GM23338 (cell line): Measurements from ENCODE around the gene PTRH1. TPM values are rescaled to one million over a fixed set of nuclear protein-coding genes. Genes with fewer than 3 reads are reported as not detected.

ENCODE experiments used
- ATAC-seq: fragments of 200-7000 bp; cut with Tn5 transposase; 3 replicates; pipeline ENCODE4 v1.9.1; 2020
- DNase-seq: peaks from one replicate; pipeline ENCODE4 v3.0.0-alpha.2; 2015; ENCODE audit warnings: low spot score
- H2AFZ ChIP-seq: fragments of 200-600 bp; sonication (generic); 2 replicates; pipeline ENCODE4 v1.8.0; 2016; ENCODE audit warnings: antibody characterized with exemption, mild to moderate bottlenecking, moderate library complexity
- H3F3A ChIP-seq: fragments of 200-600 bp; sonication (generic); replicated peaks from 2 replicates; pipeline ENCODE4 v1.8.0; 2017; ENCODE audit warnings: antibody characterized with exemption, mixed run types, low read depth
- H3K27ac ChIP-seq: fragments of 200-600 bp; sonication (generic); 2 replicates; pipeline ENCODE4 v1.6.1; 2016; ENCODE audit warnings: low read depth
- H3K27me3 ChIP-seq: fragments of 200-600 bp; sonication (generic); 2 replicates; pipeline ENCODE4 v1.8.0; 2016; ENCODE audit warnings: mild to moderate bottlenecking, mixed run types, moderate library complexity; ENCODE audit not compliant: insufficient read depth
- H3K36me3 ChIP-seq: fragments of 200-600 bp; sonication (generic); 2 replicates; pipeline ENCODE4 v1.8.0; 2016; ENCODE audit warnings: mild to moderate bottlenecking; ENCODE audit not compliant: insufficient read depth
- H3K4me1 ChIP-seq: fragments of 200-600 bp; sonication (generic); 2 replicates; pipeline ENCODE4 v1.8.0; 2016; ENCODE audit warnings: mild to moderate bottlenecking, moderate library complexity; ENCODE audit not compliant: insufficient read depth
- H3K4me2 ChIP-seq: fragments of 200-600 bp; sonication (generic); 2 replicates; pipeline ENCODE4 v1.7.1; 2017; ENCODE audit warnings: mixed run types
- H3K4me3 ChIP-seq: fragments of 200-600 bp; sonication (generic); 2 replicates; pipeline ENCODE4 v1.6.1; 2016; ENCODE audit warnings: mixed run types
- H3K79me2 ChIP-seq: fragments of 200-600 bp; sonication (generic); replicated peaks from 2 replicates; pipeline ENCODE4 v1.8.0; 2017; ENCODE audit warnings: mild to moderate bottlenecking; ENCODE audit not compliant: insufficient read depth
- H3K9me2 ChIP-seq: fragments of 200-600 bp; sonication (generic); 2 replicates; pipeline ENCODE4 v1.8.0; 2017; ENCODE audit not compliant: insufficient read depth
- H4K20me1 ChIP-seq: fragments of 200-600 bp; sonication (generic); replicated peaks from 2 replicates; pipeline ENCODE4 v1.8.0; 2017; ENCODE audit warnings: mild to moderate bottlenecking; ENCODE audit not compliant: insufficient read depth
- H3K27ac Mint-ChIP-seq: 2 replicates; pipeline ENCODE4 v1.8.0; 2020; ENCODE audit warnings: inconsistent platforms, mild to moderate bottlenecking, moderate library complexity, mixed read lengths
- H3K27me3 Mint-ChIP-seq: 3 replicates; pipeline ENCODE4 v1.8.0; 2022; ENCODE audit warnings: low read depth, mild to moderate bottlenecking, moderate library complexity, mixed read lengths, inconsistent platforms; ENCODE audit not compliant: insufficient read depth, poor library complexity
- H3K36me3 Mint-ChIP-seq: 3 replicates; pipeline ENCODE4 v1.8.0; 2021; ENCODE audit warnings: low read depth, mild to moderate bottlenecking, inconsistent platforms, moderate library complexity, mixed read lengths
- H3K4me1 Mint-ChIP-seq: 3 replicates; pipeline ENCODE4 v1.8.0; 2020; ENCODE audit warnings: mild to moderate bottlenecking, inconsistent platforms, mixed read lengths
- H3K4me3 Mint-ChIP-seq: 3 replicates; pipeline ENCODE4 v1.8.0; 2021; ENCODE audit warnings: moderate library complexity, mild to moderate bottlenecking, inconsistent platforms, mixed read lengths
- H3K9me3 Mint-ChIP-seq: 3 replicates; pipeline ENCODE4 v1.8.0; 2020; ENCODE audit warnings: moderate library complexity, mild to moderate bottlenecking, inconsistent platforms, mixed read lengths
- CREB1 ChIP-seq: fragments of 250-450 bp; sonication (Bioruptor Pico); IDR thresholded peaks from 2 replicates; pipeline ENCODE4 v1.5.0; 2020; ENCODE audit warnings: low read depth, mild to moderate bottlenecking, moderate library complexity
- EZH2 ChIP-seq: fragments of 200-600 bp; sonication (generic); IDR thresholded peaks from one replicate; pipeline ENCODE4 v1.8.0; 2017; ENCODE audit warnings: antibody characterized with exemption, mild to moderate bottlenecking, low read depth; ENCODE audit not compliant: unreplicated experiment
- EZH2phosphoT487 ChIP-seq: fragments of 200-600 bp; sonication (generic); IDR thresholded peaks from one replicate; pipeline ENCODE4 v1.8.1; 2018; ENCODE audit warnings: antibody characterized with exemption; ENCODE audit not compliant: unreplicated experiment
- JUNB ChIP-seq: IDR thresholded peaks from one replicate; pipeline ENCODE4 v1.6.1; 2016; ENCODE audit warnings: antibody characterized with exemption; ENCODE audit not compliant: unreplicated experiment
- NANOG ChIP-seq: IDR thresholded peaks from 2 replicates; pipeline ENCODE4 v1.6.1; 2016; ENCODE audit warnings: antibody characterized with exemption, borderline replicate concordance
- POLR2AphosphoS5 ChIP-seq: IDR thresholded peaks from 2 replicates; pipeline ENCODE4 v1.6.1; 2016; ENCODE audit warnings: antibody characterized with exemption, low read depth
- STAT1 ChIP-seq: IDR thresholded peaks from one replicate; pipeline ENCODE4 v1.6.1; 2016; ENCODE audit warnings: antibody characterized with exemption; ENCODE audit not compliant: unreplicated experiment
- ZNF114 ChIP-seq: fragments of 250-450 bp; sonication (Bioruptor Pico); IDR thresholded peaks from 2 replicates; pipeline ENCODE4 v1.5.0; 2020; ENCODE audit warnings: mild to moderate bottlenecking, moderate library complexity
- ZNF331 ChIP-seq: fragments of 250-450 bp; sonication (Bioruptor Pico); IDR thresholded peaks from 2 replicates; pipeline ENCODE4 v1.5.0; 2020; ENCODE audit warnings: low read depth, mild to moderate bottlenecking, moderate library complexity
- polyA plus RNA-seq: library from polyadenylated mRNA; unstranded; fragments of >200 nt; fragmentation: Nextera tagmentation; extraction: Ambion mirVana; gene quantifications from 2 replicates; pipeline ENCODE4 v1.2.1, GENCODE V29; 2016
- total RNA-seq: library from RNA; depleted of rRNA; stranded (reverse); fragments of >200 nt; shearing (Covaris generic); gene quantifications from 2 replicates; pipeline ENCODE4 v1.2.3, GENCODE V29; 2014
- TF ChIP-seq, protein P1 (sequence below), 2 experiments: fragments of 200-600 bp in 1 of 2; sonication (generic) in 1 of 2; conservative IDR thresholded peaks; 2 replicates each; pipeline versions ENCODE4 v1.5.1 to v1.6.1; 2016 to 2017; ENCODE audit warnings: antibody characterized with exemption in 2 of 2, low read depth in 2 of 2, mild to moderate bottlenecking in 2 of 2, moderate library complexity in 1 of 2
- TF ChIP-seq, protein P2 (sequence below): IDR thresholded peaks from one replicate; pipeline ENCODE4 v1.6.1; 2018; ENCODE audit warnings: antibody characterized with exemption; ENCODE audit not compliant: unreplicated experiment
- TF ChIP-seq, protein P3 (sequence below): IDR thresholded peaks from 2 replicates; pipeline ENCODE4 v1.6.1; 2016; ENCODE audit warnings: antibody characterized with exemption
- TF ChIP-seq, protein P4 (sequence below): fragments of 250-450 bp; sonication (Bioruptor Pico); IDR thresholded peaks from 2 replicates; pipeline ENCODE4 v1.5.0; 2020; ENCODE audit warnings: mild to moderate bottlenecking, moderate library complexity

The PTRH1 gene
- total and polyA plus RNA-seq, 2 experiments from 2014 or later: 15.1 to 18.6 TPM

GRCh38 chr9:127680846-127681245 is 34.6 kb downstream of the PTRH1 start:
- peaks cover 24% of the 10 kb centered on the region for H3K36me3 Mint-ChIP-seq
- no peak overlapping the region for H3K27ac Mint-ChIP-seq
- H3K9me2 ChIP-seq: no peaks in the 10 kb centered on the region

More at GRCh38 chr9:127680846-127681245, 34.6 kb downstream of the PTRH1 start:
- no peaks in the 10 kb centered on the region for H3K9me3 Mint-ChIP-seq
- Histone ChIP-seq H4K20me1 (no peaks in the 10 kb centered on the region), H3K4me3 (no peak overlapping the region), H3K36me3 (peaks cover 5% of the 10 kb centered on the region; the same call in 1 of the 2 replicates), H3K27ac (no peak overlapping the region), H3K4me2 (no peak overlapping the region), H3K4me1 (no peaks in the 10 kb centered on the region), H2AFZ (no peak overlapping the region), H3K79me2 (no peaks in the 10 kb centered on the region), H3F3A (no peaks in the 10 kb centered on the region), H3K27me3 (no peaks in the 10 kb centered on the region)
- TF ChIP-seq, protein P1, sequence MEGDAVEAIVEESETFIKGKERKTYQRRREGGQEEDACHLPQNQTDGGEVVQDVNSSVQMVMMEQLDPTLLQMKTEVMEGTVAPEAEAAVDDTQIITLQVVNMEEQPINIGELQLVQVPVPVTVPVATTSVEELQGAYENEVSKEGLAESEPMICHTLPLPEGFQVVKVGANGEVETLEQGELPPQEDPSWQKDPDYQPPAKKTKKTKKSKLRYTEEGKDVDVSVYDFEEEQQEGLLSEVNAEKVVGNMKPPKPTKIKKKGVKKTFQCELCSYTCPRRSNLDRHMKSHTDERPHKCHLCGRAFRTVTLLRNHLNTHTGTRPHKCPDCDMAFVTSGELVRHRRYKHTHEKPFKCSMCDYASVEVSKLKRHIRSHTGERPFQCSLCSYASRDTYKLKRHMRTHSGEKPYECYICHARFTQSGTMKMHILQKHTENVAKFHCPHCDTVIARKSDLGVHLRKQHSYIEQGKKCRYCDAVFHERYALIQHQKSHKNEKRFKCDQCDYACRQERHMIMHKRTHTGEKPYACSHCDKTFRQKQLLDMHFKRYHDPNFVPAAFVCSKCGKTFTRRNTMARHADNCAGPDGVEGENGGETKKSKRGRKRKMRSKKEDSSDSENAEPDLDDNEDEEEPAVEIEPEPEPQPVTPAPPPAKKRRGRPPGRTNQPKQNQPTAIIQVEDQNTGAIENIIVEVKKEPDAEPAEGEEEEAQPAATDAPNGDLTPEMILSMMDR (conservative IDR thresholded peaks at IDR 0.05; ENCODE audit: low read depth in 2 of 2): no peak
- no peak for TF ChIP-seq POLR2AphosphoS5
- no peak for TF ChIP-seq ZNF331
- no peak for TF ChIP-seq ZNF114 (CRISPR knock-in tag)
- TF ChIP-seq, protein P2, sequence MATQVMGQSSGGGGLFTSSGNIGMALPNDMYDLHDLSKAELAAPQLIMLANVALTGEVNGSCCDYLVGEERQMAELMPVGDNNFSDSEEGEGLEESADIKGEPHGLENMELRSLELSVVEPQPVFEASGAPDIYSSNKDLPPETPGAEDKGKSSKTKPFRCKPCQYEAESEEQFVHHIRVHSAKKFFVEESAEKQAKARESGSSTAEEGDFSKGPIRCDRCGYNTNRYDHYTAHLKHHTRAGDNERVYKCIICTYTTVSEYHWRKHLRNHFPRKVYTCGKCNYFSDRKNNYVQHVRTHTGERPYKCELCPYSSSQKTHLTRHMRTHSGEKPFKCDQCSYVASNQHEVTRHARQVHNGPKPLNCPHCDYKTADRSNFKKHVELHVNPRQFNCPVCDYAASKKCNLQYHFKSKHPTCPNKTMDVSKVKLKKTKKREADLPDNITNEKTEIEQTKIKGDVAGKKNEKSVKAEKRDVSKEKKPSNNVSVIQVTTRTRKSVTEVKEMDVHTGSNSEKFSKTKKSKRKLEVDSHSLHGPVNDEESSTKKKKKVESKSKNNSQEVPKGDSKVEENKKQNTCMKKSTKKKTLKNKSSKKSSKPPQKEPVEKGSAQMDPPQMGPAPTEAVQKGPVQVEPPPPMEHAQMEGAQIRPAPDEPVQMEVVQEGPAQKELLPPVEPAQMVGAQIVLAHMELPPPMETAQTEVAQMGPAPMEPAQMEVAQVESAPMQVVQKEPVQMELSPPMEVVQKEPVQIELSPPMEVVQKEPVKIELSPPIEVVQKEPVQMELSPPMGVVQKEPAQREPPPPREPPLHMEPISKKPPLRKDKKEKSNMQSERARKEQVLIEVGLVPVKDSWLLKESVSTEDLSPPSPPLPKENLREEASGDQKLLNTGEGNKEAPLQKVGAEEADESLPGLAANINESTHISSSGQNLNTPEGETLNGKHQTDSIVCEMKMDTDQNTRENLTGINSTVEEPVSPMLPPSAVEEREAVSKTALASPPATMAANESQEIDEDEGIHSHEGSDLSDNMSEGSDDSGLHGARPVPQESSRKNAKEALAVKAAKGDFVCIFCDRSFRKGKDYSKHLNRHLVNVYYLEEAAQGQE: no peak
- TF ChIP-seq EZH2: no peak
- TF ChIP-seq, protein P3, sequence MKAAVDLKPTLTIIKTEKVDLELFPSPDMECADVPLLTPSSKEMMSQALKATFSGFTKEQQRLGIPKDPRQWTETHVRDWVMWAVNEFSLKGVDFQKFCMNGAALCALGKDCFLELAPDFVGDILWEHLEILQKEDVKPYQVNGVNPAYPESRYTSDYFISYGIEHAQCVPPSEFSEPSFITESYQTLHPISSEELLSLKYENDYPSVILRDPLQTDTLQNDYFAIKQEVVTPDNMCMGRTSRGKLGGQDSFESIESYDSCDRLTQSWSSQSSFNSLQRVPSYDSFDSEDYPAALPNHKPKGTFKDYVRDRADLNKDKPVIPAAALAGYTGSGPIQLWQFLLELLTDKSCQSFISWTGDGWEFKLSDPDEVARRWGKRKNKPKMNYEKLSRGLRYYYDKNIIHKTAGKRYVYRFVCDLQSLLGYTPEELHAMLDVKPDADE: no peak
- TF ChIP-seq, protein P4, sequence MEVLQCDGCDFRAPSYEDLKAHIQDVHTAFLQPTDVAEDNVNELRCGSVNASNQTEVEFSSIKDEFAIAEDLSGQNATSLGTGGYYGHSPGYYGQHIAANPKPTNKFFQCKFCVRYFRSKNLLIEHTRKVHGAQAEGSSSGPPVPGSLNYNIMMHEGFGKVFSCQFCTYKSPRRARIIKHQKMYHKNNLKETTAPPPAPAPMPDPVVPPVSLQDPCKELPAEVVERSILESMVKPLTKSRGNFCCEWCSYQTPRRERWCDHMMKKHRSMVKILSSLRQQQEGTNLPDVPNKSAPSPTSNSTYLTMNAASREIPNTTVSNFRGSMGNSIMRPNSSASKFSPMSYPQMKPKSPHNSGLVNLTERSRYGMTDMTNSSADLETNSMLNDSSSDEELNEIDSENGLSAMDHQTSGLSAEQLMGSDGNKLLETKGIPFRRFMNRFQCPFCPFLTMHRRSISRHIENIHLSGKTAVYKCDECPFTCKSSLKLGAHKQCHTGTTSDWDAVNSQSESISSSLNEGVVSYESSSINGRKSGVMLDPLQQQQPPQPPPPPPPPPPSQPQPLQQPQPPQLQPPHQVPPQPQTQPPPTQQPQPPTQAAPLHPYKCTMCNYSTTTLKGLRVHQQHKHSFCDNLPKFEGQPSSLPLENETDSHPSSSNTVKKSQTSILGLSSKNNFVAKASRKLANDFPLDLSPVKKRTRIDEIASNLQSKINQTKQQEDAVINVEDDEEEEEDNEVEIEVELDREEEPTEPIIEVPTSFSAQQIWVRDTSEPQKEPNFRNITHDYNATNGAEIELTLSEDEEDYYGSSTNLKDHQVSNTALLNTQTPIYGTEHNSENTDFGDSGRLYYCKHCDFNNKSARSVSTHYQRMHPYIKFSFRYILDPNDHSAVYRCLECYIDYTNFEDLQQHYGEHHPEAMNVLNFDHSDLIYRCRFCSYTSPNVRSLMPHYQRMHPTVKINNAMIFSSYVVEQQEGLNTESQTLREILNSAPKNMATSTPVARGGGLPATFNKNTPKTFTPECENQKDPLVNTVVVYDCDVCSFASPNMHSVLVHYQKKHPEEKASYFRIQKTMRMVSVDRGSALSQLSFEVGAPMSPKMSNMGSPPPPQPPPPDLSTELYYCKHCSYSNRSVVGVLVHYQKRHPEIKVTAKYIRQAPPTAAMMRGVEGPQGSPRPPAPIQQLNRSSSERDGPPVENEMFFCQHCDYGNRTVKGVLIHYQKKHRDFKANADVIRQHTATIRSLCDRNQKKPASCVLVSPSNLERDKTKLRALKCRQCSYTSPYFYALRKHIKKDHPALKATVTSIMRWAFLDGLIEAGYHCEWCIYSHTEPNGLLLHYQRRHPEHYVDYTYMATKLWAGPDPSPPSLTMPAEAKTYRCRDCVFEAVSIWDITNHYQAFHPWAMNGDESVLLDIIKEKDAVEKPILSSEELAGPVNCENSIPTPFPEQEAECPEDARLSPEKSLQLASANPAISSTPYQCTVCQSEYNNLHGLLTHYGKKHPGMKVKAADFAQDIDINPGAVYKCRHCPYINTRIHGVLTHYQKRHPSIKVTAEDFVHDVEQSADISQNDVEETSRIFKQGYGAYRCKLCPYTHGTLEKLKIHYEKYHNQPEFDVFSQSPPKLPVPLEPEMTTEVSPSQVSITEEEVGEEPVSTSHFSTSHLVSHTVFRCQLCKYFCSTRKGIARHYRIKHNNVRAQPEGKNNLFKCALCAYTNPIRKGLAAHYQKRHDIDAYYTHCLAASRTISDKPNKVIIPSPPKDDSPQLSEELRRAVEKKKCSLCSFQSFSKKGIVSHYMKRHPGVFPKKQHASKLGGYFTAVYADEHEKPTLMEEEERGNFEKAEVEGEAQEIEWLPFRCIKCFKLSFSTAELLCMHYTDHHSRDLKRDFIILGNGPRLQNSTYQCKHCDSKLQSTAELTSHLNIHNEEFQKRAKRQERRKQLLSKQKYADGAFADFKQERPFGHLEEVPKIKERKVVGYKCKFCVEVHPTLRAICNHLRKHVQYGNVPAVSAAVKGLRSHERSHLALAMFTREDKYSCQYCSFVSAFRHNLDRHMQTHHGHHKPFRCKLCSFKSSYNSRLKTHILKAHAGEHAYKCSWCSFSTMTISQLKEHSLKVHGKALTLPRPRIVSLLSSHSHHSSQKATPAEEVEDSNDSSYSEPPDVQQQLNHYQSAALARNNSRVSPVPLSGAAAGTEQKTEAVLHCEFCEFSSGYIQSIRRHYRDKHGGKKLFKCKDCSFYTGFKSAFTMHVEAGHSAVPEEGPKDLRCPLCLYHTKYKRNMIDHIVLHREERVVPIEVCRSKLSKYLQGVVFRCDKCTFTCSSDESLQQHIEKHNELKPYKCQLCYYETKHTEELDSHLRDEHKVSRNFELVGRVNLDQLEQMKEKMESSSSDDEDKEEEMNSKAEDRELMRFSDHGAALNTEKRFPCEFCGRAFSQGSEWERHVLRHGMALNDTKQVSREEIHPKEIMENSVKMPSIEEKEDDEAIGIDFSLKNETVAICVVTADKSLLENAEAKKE (CRISPR knock-in tag): no peak
- TF ChIP-seq NANOG: no peak
- TF ChIP-seq CREB1 (CRISPR knock-in tag): no peak
- TF ChIP-seq EZH2phosphoT487: no peak
- no peak for TF ChIP-seq JUNB
- no peak for TF ChIP-seq STAT1
- H3K4me1 Mint-ChIP-seq: no peaks in the 10 kb centered on the region
- DNase-seq (no peak), ATAC-seq (no peak)
- peaks cover 2% of the 10 kb centered on the region for H3K27me3 Mint-ChIP-seq
- no peak overlapping the region for H3K4me3 Mint-ChIP-seq
